HepG2 (cell line): ENCODE data around the gene NFKB2. TPM values are rescaled to one million over a fixed set of nuclear protein-coding genes. Genes with fewer than 3 reads are reported as not detected.

Source experiments
- AHR ChIP-seq: IDR thresholded peaks from 2 replicates; pipeline ENCODE4 v1.6.1; 2018; ENCODE audit warnings: missing genetic modification reagents, missing compliant biosample characterization
- ATF7 ChIP-seq, 2 experiments: fragments of 450-650 bp in 1 of 2; sonication (generic) in 1 of 2; formaldehyde crosslinking in 1 of 2; IDR thresholded peaks; 2 replicates each; pipeline versions ENCODE4 v1.4.0 to v1.6.1; 2016 to 2020; ENCODE audit warnings: antibody characterized with exemption in 1 of 2, mild to moderate bottlenecking in 1 of 2, missing genetic modification reagents in 1 of 2
- CHCHD3 ChIP-seq: sonication (generic); formaldehyde crosslinking; IDR thresholded peaks from 2 replicates; pipeline ENCODE4 v1.8.0; 2022; ENCODE audit warnings: mild to moderate bottlenecking, missing genetic modification reagents, moderate library complexity
- ETV5 ChIP-seq: IDR thresholded peaks from 2 replicates; pipeline ENCODE4 v1.6.1; 2018; ENCODE audit warnings: missing biosample characterization, missing genetic modification reagents, inconsistent platforms, borderline replicate concordance
- GTF3A ChIP-seq: sonication (generic); formaldehyde crosslinking; conservative IDR thresholded peaks from 2 replicates; pipeline ENCODE4 v1.4.0; 2020; ENCODE audit warnings: mild to moderate bottlenecking, missing genetic modification reagents
- HNRNPH1 ChIP-seq: fragments of 200-400 bp; formaldehyde crosslinking; optimal IDR thresholded peaks from 2 replicates; pipeline ENCODE3; 2017; ENCODE audit warnings: mild to moderate bottlenecking, low read depth, low read length
- IKZF4 ChIP-seq: sonication (generic); formaldehyde crosslinking; IDR thresholded peaks from 2 replicates; pipeline ENCODE4 v1.5.1; 2020; ENCODE audit warnings: borderline replicate concordance, mild to moderate bottlenecking, low read depth, missing genetic modification reagents; ENCODE audit errors: not compliant biosample characterization
- KDM3A ChIP-seq: IDR thresholded peaks from 2 replicates; pipeline ENCODE4 v1.6.1; 2018; ENCODE audit warnings: low read depth, missing compliant biosample characterization
- KDM4B ChIP-seq: sonication (generic); formaldehyde crosslinking; IDR thresholded peaks from 2 replicates; pipeline ENCODE4 v1.4.0; 2020; ENCODE audit warnings: missing genetic modification reagents
- MAZ ChIP-seq, 2 experiments: sonication (generic) in 1 of 2; formaldehyde crosslinking in 1 of 2; IDR thresholded peaks; 2 replicates each; pipeline versions ENCODE4 v1.5.0 to v1.6.1; 2012 to 2020; ENCODE audit warnings: low read depth in 2 of 2, mild to moderate bottlenecking in 2 of 2, borderline replicate concordance in 1 of 2, improper control_type of control experiment in 1 of 2, low read length in 1 of 2, missing genetic modification reagents in 1 of 2, moderate library complexity in 1 of 2
- NR2C2 ChIP-seq: sonication (generic); formaldehyde crosslinking; IDR thresholded peaks from 2 replicates; pipeline ENCODE4 v1.4.0; 2020; ENCODE audit warnings: missing genetic modification reagents, mild to moderate bottlenecking, moderate library complexity, borderline replicate concordance
- PHF20 ChIP-seq: sonication (generic); formaldehyde crosslinking; IDR thresholded peaks from 2 replicates; pipeline ENCODE4 v1.5.0; 2020; ENCODE audit warnings: mild to moderate bottlenecking, missing genetic modification reagents
- RORA ChIP-seq: sonication (generic); formaldehyde crosslinking; IDR thresholded peaks from 2 replicates; pipeline ENCODE4 v1.5.0; 2020; ENCODE audit warnings: mild to moderate bottlenecking, missing genetic modification reagents, moderate library complexity
- SAFB2 ChIP-seq: sonication (generic); formaldehyde crosslinking; IDR thresholded peaks from 2 replicates; pipeline ENCODE4 v1.5.1; 2020; ENCODE audit warnings: missing genetic modification reagents, low read depth, mild to moderate bottlenecking, borderline replicate concordance
- SMARCE1 ChIP-seq: fragments of 450-650 bp; IDR thresholded peaks from 2 replicates; pipeline ENCODE4 v1.6.1; 2017; ENCODE audit warnings: borderline replicate concordance
- SSRP1 ChIP-seq: IDR thresholded peaks from 2 replicates; pipeline ENCODE4 v1.6.1; 2016; ENCODE audit warnings: control low read depth
- STAG1 ChIP-seq: sonication (generic); formaldehyde crosslinking; IDR thresholded peaks from 2 replicates; pipeline ENCODE4 v1.4.0; 2020; ENCODE audit warnings: missing genetic modification reagents
- ZNF724P ChIP-seq: sonication (generic); formaldehyde crosslinking; IDR thresholded peaks from 2 replicates; pipeline ENCODE4 v1.8.0; 2022; ENCODE audit warnings: missing genetic modification reagents, borderline replicate concordance
- ZNF761 ChIP-seq: sonication (generic); formaldehyde crosslinking; conservative IDR thresholded peaks from 2 replicates; pipeline ENCODE4 v1.4.0; 2020; ENCODE audit warnings: mild to moderate bottlenecking, missing genetic modification reagents
- polyA plus RNA-seq, 8 experiments: library from polyadenylated mRNA; depleted of rRNA in 3 of 8; stranded (reverse) in 7 of 8; unstranded in 1 of 8; fragments of >200 nt; fragmentation: Illumina TruSeq in 4 of 8; extraction: Trizol in 4 of 8; gene quantifications; 2 replicates each; pipeline versions ENCODE4 v1.2.1 to v1.2.3, GENCODE V29; 2011 to 2016; ENCODE audit warnings: low read depth in 4 of 8, missing spikeins in 1 of 8, mixed read lengths in 1 of 8; ENCODE audit not compliant: insufficient read depth in 1 of 8
- total RNA-seq, 5 experiments: library from RNA; depleted of rRNA; stranded (reverse); fragments of >200 nt; fragmentation: Illumina TruSeq; extraction: Trizol; gene quantifications; 2 replicates each; pipeline ENCODE4 v1.2.3, GENCODE V29; 2016; ENCODE audit warnings: low read depth in 1 of 5
- TF ChIP-seq, protein P1 (sequence below): sonication (generic); formaldehyde crosslinking; IDR thresholded peaks from 2 replicates; pipeline ENCODE4 v1.4.0; 2020; ENCODE audit warnings: missing genetic modification reagents; ENCODE audit errors: not compliant biosample characterization
- TF ChIP-seq, protein P2 (sequence below): sonication (generic); formaldehyde crosslinking; IDR thresholded peaks from 2 replicates; pipeline ENCODE4 v1.4.0; 2020; ENCODE audit warnings: missing genetic modification reagents
- TF ChIP-seq, protein P3 (sequence below): sonication (generic); formaldehyde crosslinking; IDR thresholded peaks from 2 replicates; pipeline ENCODE4 v1.5.1; 2020; ENCODE audit warnings: mild to moderate bottlenecking, missing genetic modification reagents, moderate library complexity

NFKB2 gene
- total and polyA plus RNA-seq, 2 of the 13 experiments (the other 11 are each of a cell fraction or from before 2014, with no cell fraction given), result 7.7 to 12.5 TPM

DNA sequence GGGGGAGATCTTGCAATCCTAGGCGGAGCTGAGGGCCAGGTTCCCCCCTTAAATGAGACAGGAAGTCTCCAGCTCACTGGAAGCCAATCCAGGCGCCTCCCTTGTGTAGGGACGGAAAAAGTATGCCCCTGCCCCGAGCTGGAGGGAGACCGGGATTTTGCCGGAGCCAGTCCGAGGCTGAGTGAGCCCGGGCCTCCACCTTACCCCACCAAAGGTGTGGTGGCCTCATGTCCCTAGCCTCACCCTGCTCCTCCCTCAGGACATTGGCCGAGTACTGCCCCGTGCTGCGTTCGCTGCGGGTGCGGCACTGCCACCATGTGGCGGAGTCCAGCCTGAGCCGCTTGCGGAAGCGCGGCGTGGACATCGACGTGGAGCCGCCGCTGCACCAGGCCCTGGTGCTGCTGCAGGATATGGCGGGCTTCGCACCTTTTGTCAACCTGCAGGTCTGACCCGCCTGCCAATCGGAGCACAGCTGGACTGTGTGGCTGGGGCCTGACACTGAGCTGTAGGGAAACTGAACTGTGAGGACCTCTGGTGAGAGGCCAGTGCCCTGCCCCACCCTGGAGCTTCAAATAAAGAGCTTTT lies 27.1 kb downstream of the NFKB2 start (continued):
- TF ChIP-seq, protein P1, sequence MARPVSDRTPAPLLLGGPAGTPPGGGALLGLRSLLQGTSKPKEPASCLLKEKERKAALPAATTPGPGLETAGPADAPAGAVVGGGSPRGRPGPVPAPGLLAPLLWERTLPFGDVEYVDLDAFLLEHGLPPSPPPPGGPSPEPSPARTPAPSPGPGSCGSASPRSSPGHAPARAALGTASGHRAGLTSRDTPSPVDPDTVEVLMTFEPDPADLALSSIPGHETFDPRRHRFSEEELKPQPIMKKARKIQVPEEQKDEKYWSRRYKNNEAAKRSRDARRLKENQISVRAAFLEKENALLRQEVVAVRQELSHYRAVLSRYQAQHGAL (CRISPR knock-in tag), result no peak
- TF ChIP-seq RORA (CRISPR knock-in tag) (no peak), ZNF724P (CRISPR knock-in tag) (peak; percentile 82; the same call in 1 of the 2 replicates), CHCHD3 (peak; percentile 94; the same call in 1 of the 2 replicates), ZNF761 (CRISPR knock-in tag) (0 out of 2 replicates have a peak, but pooled peaks have one; percentile 52), PHF20 (CRISPR knock-in tag) (peak; percentile 58), STAG1 (peak; percentile 80), IKZF4 (CRISPR knock-in tag) (peak; percentile 30), NR2C2 (CRISPR knock-in tag) (peak; percentile 68), KDM3A (CRISPR knock-in tag) (peak; percentile 94; the same call in 1 of the 2 replicates), SSRP1 (peak; percentile 66; the same call in 1 of the 2 replicates), MAZ (IDR thresholded peaks at IDR 0.05; ENCODE audit: borderline replicate concordance, low read depth, low read length) (no peak), MAZ (CRISPR knock-in tag; IDR thresholded peaks at IDR 0.05; ENCODE audit: low read depth) (peak; percentile 61; the same call in 1 of the 2 replicates), SAFB2 (CRISPR knock-in tag) (peak; percentile 28; the same call in 1 of the 2 replicates), ATF7 (IDR thresholded peaks at IDR 0.05) (no peak), ATF7 (CRISPR knock-in tag; IDR thresholded peaks at IDR 0.05) (peak; percentile 45; the same call in 1 of the 2 replicates), KDM4B (CRISPR knock-in tag) (peak; percentile 87; the same call in 1 of the 2 replicates), SMARCE1 (no peak), AHR (CRISPR knock-in tag) (peak; percentile 81), ETV5 (peak; percentile 84), HNRNPH1 (no peak), GTF3A (peak; percentile 89)
- TF ChIP-seq, protein P2, sequence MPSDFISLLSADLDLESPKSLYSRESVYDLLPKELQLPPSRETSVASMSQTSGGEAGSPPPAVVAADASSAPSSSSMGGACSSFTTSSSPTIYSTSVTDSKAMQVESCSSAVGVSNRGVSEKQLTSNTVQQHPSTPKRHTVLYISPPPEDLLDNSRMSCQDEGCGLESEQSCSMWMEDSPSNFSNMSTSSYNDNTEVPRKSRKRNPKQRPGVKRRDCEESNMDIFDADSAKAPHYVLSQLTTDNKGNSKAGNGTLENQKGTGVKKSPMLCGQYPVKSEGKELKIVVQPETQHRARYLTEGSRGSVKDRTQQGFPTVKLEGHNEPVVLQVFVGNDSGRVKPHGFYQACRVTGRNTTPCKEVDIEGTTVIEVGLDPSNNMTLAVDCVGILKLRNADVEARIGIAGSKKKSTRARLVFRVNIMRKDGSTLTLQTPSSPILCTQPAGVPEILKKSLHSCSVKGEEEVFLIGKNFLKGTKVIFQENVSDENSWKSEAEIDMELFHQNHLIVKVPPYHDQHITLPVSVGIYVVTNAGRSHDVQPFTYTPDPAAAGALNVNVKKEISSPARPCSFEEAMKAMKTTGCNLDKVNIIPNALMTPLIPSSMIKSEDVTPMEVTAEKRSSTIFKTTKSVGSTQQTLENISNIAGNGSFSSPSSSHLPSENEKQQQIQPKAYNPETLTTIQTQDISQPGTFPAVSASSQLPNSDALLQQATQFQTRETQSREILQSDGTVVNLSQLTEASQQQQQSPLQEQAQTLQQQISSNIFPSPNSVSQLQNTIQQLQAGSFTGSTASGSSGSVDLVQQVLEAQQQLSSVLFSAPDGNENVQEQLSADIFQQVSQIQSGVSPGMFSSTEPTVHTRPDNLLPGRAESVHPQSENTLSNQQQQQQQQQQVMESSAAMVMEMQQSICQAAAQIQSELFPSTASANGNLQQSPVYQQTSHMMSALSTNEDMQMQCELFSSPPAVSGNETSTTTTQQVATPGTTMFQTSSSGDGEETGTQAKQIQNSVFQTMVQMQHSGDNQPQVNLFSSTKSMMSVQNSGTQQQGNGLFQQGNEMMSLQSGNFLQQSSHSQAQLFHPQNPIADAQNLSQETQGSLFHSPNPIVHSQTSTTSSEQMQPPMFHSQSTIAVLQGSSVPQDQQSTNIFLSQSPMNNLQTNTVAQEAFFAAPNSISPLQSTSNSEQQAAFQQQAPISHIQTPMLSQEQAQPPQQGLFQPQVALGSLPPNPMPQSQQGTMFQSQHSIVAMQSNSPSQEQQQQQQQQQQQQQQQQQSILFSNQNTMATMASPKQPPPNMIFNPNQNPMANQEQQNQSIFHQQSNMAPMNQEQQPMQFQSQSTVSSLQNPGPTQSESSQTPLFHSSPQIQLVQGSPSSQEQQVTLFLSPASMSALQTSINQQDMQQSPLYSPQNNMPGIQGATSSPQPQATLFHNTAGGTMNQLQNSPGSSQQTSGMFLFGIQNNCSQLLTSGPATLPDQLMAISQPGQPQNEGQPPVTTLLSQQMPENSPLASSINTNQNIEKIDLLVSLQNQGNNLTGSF (CRISPR knock-in tag), result 0 out of 2 replicates have a peak, but pooled peaks have one; percentile 78
- TF ChIP-seq, protein P3, sequence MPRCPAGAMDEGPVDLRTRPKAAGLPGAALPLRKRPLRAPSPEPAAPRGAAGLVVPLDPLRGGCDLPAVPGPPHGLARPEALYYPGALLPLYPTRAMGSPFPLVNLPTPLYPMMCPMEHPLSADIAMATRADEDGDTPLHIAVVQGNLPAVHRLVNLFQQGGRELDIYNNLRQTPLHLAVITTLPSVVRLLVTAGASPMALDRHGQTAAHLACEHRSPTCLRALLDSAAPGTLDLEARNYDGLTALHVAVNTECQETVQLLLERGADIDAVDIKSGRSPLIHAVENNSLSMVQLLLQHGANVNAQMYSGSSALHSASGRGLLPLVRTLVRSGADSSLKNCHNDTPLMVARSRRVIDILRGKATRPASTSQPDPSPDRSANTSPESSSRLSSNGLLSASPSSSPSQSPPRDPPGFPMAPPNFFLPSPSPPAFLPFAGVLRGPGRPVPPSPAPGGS (CRISPR knock-in tag), result no peak
